ENCODE results near the gene MAEA. TPM values are rescaled to one million over a fixed set of nuclear protein-coding genes. Genes with fewer than 3 reads are reported as not detected.

MAEA gene
- total RNA-seq, 1 donor: 70.6 TPM

DNA sequence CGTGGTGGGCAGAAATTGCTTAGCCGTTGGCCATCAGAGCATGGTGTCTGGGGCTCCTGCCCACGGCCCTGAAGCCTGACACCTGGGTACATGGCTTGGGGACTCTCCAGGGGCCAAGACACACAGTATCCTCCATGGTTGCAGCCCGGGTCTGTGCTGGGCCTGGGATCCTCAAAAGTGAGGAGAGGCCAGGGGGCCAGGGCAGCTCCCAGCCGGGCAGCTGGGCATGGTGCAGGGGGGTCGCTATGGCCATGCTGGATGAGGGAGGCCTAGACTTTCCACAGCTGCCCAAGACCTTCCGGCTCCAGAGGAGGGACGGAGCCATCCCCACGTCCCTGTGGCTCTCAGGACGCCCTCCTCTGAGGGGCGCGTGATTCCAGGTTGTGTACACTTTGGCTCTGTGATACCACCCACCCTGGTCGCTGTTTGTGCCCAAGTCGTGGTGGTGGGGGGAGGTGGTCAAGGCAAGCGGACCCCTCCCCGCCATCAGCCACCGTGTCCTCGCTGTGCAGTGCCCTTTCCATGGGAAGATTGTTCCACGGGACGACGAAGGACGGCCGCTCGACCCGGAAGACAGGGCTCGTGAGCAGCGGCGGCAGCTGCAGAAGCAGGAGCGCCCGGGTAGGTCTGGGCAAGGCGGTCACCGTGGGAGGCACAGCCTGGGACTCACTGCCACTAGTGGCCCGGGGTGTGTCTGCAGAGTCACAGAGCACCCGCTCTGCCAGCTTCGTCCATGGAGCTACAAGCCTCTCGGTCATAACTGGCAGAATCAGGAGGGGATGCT lies 90.9 kb downstream of the MAEA start:
- H3K9me3 ChIP-seq (ENCODE audit: low read depth, low read length): no peaks in the 10 kb centered on the region
- no peak overlapping the region for H2AFZ ChIP-seq (ENCODE audit: low read length)
- no peak overlapping the region for H3K4me3 ChIP-seq (ENCODE audit: insufficient read depth, low read length)
- TF ChIP-seq, protein P1, sequence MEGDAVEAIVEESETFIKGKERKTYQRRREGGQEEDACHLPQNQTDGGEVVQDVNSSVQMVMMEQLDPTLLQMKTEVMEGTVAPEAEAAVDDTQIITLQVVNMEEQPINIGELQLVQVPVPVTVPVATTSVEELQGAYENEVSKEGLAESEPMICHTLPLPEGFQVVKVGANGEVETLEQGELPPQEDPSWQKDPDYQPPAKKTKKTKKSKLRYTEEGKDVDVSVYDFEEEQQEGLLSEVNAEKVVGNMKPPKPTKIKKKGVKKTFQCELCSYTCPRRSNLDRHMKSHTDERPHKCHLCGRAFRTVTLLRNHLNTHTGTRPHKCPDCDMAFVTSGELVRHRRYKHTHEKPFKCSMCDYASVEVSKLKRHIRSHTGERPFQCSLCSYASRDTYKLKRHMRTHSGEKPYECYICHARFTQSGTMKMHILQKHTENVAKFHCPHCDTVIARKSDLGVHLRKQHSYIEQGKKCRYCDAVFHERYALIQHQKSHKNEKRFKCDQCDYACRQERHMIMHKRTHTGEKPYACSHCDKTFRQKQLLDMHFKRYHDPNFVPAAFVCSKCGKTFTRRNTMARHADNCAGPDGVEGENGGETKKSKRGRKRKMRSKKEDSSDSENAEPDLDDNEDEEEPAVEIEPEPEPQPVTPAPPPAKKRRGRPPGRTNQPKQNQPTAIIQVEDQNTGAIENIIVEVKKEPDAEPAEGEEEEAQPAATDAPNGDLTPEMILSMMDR (IDR thresholded peaks at IDR 0.05; ENCODE audit: extremely low read depth, low read depth, low read length): no peak
- H3K27ac ChIP-seq (ENCODE audit: low read depth, low read length): no peak overlapping the region
- no peaks in the 10 kb centered on the region for H3K4me1 ChIP-seq (ENCODE audit: insufficient read depth, low read length)
- no peaks in the 10 kb centered on the region for H3K36me3 ChIP-seq (ENCODE audit: insufficient read depth, low read length)
- no peaks in the 10 kb centered on the region for H3K79me2 ChIP-seq (ENCODE audit: insufficient read depth, low read length)
- H3K27me3 ChIP-seq (ENCODE audit: insufficient read depth, low read length): no peaks in the 10 kb centered on the region
- DNase-seq (ENCODE audit: insufficient read length, low spot score, missing footprints): peak; percentile 65
- no peaks in the 10 kb centered on the region for H4K20me1 ChIP-seq (ENCODE audit: insufficient read depth, low read length)
- H3K4me2 ChIP-seq (ENCODE audit: insufficient read depth, low read length): no peak overlapping the region

DNA sequence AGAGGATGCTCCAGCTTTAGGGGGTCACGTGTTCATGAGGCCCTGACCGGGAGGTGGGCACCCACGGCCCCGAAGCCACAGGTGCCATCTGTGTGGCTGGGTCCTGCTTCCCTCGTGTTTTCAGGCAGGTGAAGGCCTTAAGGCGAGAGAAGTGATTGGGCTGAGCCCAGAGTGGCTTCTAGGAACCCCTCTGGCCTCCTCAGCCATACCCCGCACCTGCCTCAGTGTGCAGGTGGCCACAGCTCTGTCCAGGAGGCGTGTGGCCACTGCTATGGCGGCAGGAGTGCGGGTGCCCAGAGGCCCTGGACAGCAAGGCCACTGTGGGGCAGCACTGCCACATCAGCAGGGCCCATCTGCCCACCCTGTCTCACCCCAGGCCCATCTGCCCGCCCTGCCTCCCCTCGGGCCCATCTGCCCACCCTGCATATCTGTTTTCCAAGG lies 91.5 kb downstream of the MAEA start:
- Histone ChIP-seq H3K4me3 (ENCODE audit: insufficient read depth, low read length) (no peak overlapping the region), H3K79me2 (ENCODE audit: insufficient read depth, low read length) (no peaks in the 10 kb centered on the region), H2AFZ (ENCODE audit: low read length) (no peak overlapping the region), H3K36me3 (ENCODE audit: insufficient read depth, low read length) (no peaks in the 10 kb centered on the region), H3K27me3 (ENCODE audit: insufficient read depth, low read length) (no peaks in the 10 kb centered on the region), H3K9me3 (ENCODE audit: low read depth, low read length) (no peaks in the 10 kb centered on the region), H4K20me1 (ENCODE audit: insufficient read depth, low read length) (no peaks in the 10 kb centered on the region), H3K4me2 (ENCODE audit: insufficient read depth, low read length) (no peak overlapping the region), H3K4me1 (ENCODE audit: insufficient read depth, low read length) (no peaks in the 10 kb centered on the region), H3K27ac (ENCODE audit: low read depth, low read length) (no peak overlapping the region)
- TF ChIP-seq, protein P1 (IDR thresholded peaks at IDR 0.05; ENCODE audit: extremely low read depth, low read depth, low read length): no peak
- DNase-seq (ENCODE audit: insufficient read length, low spot score, missing footprints): peak; percentile 57

DNA sequence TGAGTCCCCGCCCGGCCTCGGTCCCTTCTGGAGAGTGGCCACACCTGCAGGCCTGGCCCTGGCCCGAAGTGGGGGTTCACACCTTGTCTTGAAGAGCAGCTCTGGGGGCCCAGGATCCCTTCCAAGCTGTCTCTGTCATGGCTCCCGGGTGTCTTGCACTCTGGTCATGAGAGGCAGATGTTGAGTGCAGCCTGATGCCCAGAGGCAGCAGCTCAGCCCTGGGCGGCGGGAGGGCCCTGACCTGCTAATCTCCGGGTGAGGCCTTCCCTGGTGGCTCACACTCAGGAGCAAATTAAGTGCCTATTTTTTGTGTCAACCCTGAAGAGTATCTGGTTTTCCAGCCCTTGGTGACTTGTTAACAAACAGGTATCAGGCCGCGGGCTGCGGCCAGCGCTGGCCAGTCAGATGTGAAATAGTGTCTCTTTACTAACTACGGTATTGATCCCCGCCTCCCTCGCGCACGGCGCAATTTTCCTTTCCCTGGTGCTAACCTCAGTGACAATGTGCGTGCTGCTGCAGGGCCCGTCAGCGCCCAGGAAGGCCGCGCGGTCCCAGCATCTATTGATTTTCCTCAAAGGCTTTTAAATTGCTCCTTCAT lies 92.4 kb downstream of the MAEA start:
- Histone ChIP-seq H3K36me3 (ENCODE audit: insufficient read depth, low read length) (no peaks in the 10 kb centered on the region), H3K4me2 (ENCODE audit: insufficient read depth, low read length) (no peak overlapping the region), H2AFZ (ENCODE audit: low read length) (no peak overlapping the region), H3K4me3 (ENCODE audit: insufficient read depth, low read length) (no peak overlapping the region), H3K27me3 (ENCODE audit: insufficient read depth, low read length) (no peaks in the 10 kb centered on the region), H3K9me3 (ENCODE audit: low read depth, low read length) (no peaks in the 10 kb centered on the region), H4K20me1 (ENCODE audit: insufficient read depth, low read length) (no peaks in the 10 kb centered on the region), H3K79me2 (ENCODE audit: insufficient read depth, low read length) (no peaks in the 10 kb centered on the region), H3K4me1 (ENCODE audit: insufficient read depth, low read length) (no peaks in the 10 kb centered on the region), H3K27ac (ENCODE audit: low read depth, low read length) (no peak overlapping the region)
- DNase-seq (ENCODE audit: insufficient read length, low spot score, missing footprints): peak; percentile 66
- TF ChIP-seq, protein P1 (IDR thresholded peaks at IDR 0.05; ENCODE audit: extremely low read depth, low read depth, low read length): no peak
